GM19372 (cell line): ENCODE measurements around the gene HELB.
A peak's percentile ranks its signal among the peaks of the same experiment; 100 is the strongest.

ENCODE experiments used
- ATAC-seq: cut with Tn5 transposase; IDR thresholded peaks from one replicate; pipeline ENCODE4 v1.9.1; 2021; ENCODE audit warnings: mild to moderate bottlenecking, low read depth, moderate library complexity; ENCODE audit not compliant: unreplicated experiment

HELB gene

DNA sequence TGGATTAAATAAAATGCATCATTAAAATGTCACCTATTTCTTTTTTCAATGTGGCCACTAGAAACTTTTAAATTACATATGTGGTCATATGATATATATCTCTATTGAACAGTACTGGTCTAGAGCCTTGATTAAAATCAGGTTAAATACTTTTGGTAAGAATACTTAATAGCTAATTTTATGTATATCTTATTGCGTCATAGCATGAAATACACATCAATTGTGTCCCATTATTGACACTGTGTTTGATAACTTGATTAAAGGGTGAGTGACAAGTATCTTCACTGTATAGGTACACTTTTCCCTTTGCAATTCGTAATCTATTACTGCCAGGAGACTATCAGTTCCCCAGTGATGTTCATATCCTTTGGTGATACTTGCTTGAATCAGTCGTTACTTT is 4.4 kb upstream of the HELB start:
- ATAC-seq, result no peak

DNA sequence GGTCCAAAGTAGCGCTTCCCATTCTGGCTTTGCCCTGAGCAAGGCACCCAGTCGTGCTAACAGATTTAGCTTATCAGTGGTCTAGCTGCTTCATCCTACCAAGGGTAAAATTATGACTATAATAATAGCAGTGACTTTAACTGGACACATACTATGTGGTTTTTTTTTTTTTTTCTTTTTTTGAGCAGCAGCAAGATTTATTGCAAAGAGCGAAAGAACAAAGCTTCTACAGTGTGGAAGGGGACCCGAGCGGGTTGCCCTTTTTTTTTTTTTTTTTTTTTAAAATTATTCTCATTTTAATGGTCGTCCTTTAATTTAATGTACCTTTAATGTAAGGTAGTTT is 505 bp downstream of the HELB start:
- no peak for ATAC-seq

- peak; percentile 33 for ATAC-seq
Observed at GRCh38 chr12:66303316-66303804, 1.1 kb downstream of the HELB start.

DNA sequence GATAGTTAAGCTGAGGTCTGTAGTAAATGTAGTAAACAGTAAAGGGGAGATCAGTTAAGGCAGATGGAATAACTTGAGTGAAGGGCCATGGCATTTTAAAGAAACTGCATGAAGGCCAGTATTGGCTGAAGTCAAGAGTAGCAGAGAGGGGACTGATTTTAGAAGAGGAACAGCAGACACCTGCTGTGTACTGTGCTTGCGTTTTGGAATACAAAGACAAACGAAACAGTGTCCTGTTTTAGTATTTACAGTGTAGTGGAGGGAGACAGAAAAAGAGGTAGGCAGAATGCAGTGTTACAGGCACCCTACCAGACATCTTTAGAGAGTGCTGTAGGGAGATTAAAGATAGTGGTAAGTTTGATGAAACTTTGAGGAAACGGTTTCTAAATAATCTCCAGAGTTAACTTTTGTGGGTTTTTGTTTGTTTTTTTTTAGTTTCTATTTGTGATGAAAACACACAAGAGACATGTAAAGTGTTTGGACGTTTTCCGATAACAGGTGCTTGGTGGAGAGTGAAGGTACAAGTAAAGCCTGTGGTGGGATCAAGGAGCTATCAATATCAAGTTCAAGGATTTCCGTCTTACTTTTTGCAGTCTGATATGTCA is 2.1 kb downstream of the HELB start:
- no peak for ATAC-seq

- ATAC-seq, result no peak
Observed at GRCh38 chr12:66309606-66310005, 7.3 kb downstream of the HELB start.

DNA sequence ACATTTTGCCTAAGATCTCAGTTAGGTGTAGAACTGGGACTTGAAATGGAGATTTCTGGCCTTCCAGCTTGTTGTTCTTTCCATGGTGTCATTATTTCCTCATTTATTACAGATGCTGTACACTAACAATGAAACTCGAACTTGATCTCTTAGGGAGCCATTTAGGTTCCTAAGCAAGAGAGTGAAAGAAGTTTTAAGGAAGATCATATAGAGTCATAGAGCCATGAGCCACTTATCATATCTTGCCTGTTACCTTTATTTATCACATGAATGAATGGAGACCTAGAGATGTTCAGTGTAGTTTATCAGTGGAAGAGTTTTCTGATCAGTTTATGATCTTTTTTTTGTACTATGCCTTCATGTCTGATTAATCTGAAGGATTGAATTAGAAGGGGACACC is 9.9 kb downstream of the HELB start:
- ATAC-seq, result no peak

DNA sequence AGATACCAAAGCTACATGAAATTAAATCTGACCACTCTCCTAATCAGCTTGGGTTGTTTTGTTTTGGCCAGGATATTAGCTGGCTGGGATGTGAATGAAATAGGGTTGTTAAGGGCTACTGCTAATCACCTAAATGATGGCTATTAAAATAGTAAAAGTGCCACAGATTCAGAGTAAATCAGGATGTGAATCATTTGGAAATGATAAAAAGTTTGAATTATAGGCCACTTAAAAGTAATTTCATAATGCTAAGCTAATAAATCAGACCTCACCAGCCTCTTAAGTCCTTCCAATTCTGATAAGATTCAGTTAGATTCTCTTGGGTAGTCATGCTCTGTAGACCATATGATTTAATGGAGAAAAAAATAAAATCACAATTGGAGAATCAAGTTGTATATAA is 12.0 kb downstream of the HELB start:
- ATAC-seq, result no peak

DNA sequence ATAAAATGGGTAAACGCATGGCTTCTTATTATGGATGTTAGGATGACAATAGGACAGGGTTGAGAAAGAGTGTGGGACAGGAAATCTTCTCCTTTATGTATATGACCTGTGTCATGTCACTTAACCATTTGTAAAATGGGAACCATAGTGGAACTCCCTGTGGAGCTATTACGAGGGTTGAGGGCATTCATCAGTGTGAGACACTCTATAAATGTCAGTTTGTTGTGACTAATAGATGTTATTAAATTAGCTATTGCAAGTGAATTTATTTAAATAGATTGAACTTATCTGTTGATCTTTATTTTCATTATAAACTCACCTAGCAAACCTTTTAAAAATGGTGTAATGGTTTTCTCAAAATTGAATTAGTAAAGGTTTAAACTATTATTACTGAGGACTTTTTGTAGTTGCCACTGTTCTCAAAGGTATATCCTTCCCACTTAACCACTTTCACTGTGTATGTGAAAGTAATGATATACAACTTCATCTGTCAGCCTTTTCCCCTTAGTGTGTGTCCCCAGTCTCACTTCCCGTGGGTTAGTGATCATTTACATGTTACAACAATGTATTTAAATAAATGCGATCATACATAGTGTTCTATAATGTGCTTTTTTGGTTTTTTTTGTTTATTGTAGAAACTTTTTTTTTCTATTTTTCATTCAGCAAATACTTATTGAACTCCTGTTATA is 17.1 kb downstream of the HELB start:
- ATAC-seq, result no peak

DNA sequence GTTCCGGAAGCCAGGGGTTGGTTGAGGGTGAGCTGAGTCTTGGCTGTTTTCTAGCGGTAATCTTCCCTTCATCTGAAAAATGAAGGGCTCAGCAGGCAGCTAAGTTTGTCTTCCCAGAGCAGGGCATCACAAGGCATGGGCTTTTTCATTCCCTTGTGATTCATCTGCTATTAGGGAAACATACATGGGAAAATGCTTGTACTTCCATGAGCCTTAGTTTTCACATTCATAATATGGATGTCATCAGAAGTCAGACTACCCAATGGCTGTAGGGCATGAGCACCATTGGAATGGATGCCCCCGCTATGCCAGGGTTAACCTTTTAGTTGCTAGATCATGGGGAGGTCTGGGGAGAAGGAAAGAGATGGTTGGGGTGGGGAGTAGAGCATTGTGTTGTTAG is 18.7 kb downstream of the HELB start:
- ATAC-seq, result no peak

- ATAC-seq, result no peak
Observed at GRCh38 chr12:66321435-66321834, 19.1 kb downstream of the HELB start.

- no peak for ATAC-seq
Observed at GRCh38 chr12:66323017-66323416, 20.7 kb downstream of the HELB start.

DNA sequence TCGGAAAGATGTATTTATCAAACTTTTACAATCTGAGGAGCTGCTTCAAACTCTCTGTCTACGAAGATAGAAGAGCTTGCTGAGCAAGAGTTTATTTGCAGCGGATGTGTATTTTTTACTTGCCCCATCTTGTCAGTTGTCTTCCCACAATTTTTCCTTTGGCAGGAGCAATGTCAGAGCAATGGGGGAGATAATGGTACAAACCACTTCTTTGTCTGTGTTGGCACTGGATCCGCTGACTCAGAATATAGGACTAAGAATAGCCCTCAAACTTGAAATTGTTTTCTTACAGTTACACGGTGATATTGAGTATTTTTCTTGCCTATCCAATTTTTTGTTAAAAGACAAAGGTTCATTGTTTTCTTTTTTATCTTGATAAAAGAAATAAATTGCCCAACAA is 27.6 kb downstream of the HELB start:
- ATAC-seq, result no peak

DNA sequence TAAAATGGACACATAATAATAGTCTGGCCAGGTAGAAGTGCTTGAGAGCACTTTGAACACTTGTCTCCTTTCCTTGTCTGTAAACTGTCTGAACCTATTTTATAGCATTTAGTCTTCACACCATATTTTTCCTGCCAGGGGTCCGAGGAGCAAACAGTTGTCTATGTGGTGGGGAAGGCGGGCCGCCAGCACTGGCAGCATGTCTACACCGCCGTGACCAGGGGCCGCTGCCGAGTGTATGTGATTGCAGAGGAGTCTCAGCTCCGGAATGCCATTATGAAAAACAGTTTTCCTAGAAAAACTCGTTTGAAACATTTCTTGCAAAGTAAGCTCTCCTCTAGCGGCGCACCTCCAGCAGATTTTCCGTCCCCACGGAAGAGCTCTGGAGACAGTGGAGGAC is 28.7 kb downstream of the HELB start:
- no peak for ATAC-seq

GRCh38 chr12:66331814-66332213 is 29.5 kb downstream of the HELB start:
- ATAC-seq, result no peak

GRCh38 chr12:66335746-66336145 is 33.5 kb downstream of the HELB start:
- no peak for ATAC-seq

GRCh38 chr12:66337381-66338010 is 35.2 kb downstream of the HELB start:
- no peak for ATAC-seq

- no peak for ATAC-seq
Observed at GRCh38 chr12:66340131-66340530, 37.8 kb downstream of the HELB start.

DNA sequence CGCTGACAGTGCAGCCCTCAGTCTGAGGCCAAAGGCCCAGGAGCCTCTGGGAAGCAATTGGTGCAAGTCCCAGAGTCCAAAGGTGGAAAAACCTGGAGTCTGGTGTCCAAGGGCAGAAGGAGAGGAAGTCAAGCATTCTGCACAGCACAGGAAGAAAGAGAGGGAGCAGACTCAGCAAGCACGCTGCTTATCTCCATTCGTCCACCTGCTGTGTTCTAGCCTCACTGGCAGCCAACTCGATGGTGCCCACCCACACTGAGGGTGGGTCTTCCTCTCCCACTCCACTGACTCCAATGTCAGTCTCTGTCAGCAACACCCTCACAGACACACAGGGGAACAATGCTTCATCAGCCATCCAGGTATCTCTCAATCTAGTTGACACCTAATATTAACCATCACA is 38.8 kb downstream of the HELB start:
- ATAC-seq, result no peak

GRCh38 chr12:66345212-66345611 is 42.9 kb downstream of the HELB start:
- no peak for ATAC-seq

- no peak for ATAC-seq
Observed at GRCh38 chr12:66345956-66346355, 43.7 kb downstream of the HELB start.

- no peak for ATAC-seq
Observed at GRCh38 chr12:66351301-66351700, 49.0 kb downstream of the HELB start.

GRCh38 chr12:66352197-66352596 is 49.9 kb downstream of the HELB start:
- no peak for ATAC-seq
